ENCODE data around the gene PAX3. TPM values are rescaled to one million over a fixed set of nuclear protein-coding genes. Genes with fewer than 3 reads are reported as not detected.
"Not testable (repeated sequence)": the region's sequence is repeated elsewhere in the genome, so short reads cannot be mapped to it uniquely, and the experiment has no call there.

Gene PAX3
- total and polyA plus RNA-seq, 2 experiments from 2014 or later, result not detected

GRCh38 chr2:222160125-222160524 lies 138.7 kb downstream of the PAX3 start:
- no peak overlapping the region for H3K4me2 ChIP-seq (ENCODE audit: unreplicated experiment)
- in situ Hi-C loops (cut with MboI), result no loop called here
- no peak overlapping the region for H2AFZ ChIP-seq
- H3K9ac ChIP-seq, result no peak overlapping the region
- no peaks in the 10 kb centered on the region for H3K27me3 ChIP-seq (replicated peaks; ENCODE audit: insufficient read depth)
- TF ChIP-seq EZH2 (IDR thresholded peaks at IDR 0.05; ENCODE audit: insufficient read depth, poor library complexity, severe bottlenecking), result no peak
- no peaks in the 10 kb centered on the region; the same call in 1 of the 2 replicates for H3K9me2 ChIP-seq (ENCODE audit: insufficient read depth)
- H3K9me3 ChIP-seq (ENCODE audit: low read depth), result no peaks in the 10 kb centered on the region
- no peaks in the 10 kb centered on the region for H3K79me2 ChIP-seq (ENCODE audit: insufficient read depth)
- H3K4me1 ChIP-seq (ENCODE audit: insufficient read depth), result no peaks in the 10 kb centered on the region
- DNase-seq, result no peak
- H3K36me3 ChIP-seq (ENCODE audit: low read depth), result no peaks in the 10 kb centered on the region
- H3F3A ChIP-seq (ENCODE audit: insufficient read depth), result no peaks in the 10 kb centered on the region
- no peak overlapping the region for H3K27ac ChIP-seq
- H3K4me3 ChIP-seq, result no peak overlapping the region
- WGBS, 2 experiments (ENCODE audit: low coverage in 1 of 2, low lambda C conversion rate in 2 of 2, missing lambda C conversion rate in 2 of 2), result 2% methylated on average over 2 of the region's 2 CpGs
- no peaks in the 10 kb centered on the region for H4K20me1 ChIP-seq (ENCODE audit: insufficient read depth)

- H3F3A ChIP-seq (ENCODE audit: insufficient read depth), result no peaks in the 10 kb centered on the region
- no peaks in the 10 kb centered on the region for H4K20me1 ChIP-seq (ENCODE audit: insufficient read depth)
- no peaks in the 10 kb centered on the region; the same call in 1 of the 2 replicates for H3K9me2 ChIP-seq (ENCODE audit: insufficient read depth)
- H3K4me2 ChIP-seq (ENCODE audit: unreplicated experiment), result no peak overlapping the region
- no peak overlapping the region for H3K27ac ChIP-seq
- no peaks in the 10 kb centered on the region for H3K4me1 ChIP-seq (ENCODE audit: insufficient read depth)
- no peaks in the 10 kb centered on the region for H3K9me3 ChIP-seq (ENCODE audit: low read depth)
- no peaks in the 10 kb centered on the region for H3K79me2 ChIP-seq (ENCODE audit: insufficient read depth)
- no peaks in the 10 kb centered on the region for H3K36me3 ChIP-seq (ENCODE audit: low read depth)
- no peak overlapping the region for H2AFZ ChIP-seq
- no peak overlapping the region for H3K9ac ChIP-seq
- H3K4me3 ChIP-seq, result no peak overlapping the region
- DNase-seq, result no peak
- H3K27me3 ChIP-seq (replicated peaks; ENCODE audit: insufficient read depth), result no peaks in the 10 kb centered on the region
- in situ Hi-C loops (cut with MboI), result no loop called here
- TF ChIP-seq EZH2 (IDR thresholded peaks at IDR 0.05; ENCODE audit: insufficient read depth, poor library complexity, severe bottlenecking), result no peak
- TF ChIP-seq EZH2phosphoT487 (IDR thresholded peaks at IDR 0.05; ENCODE audit: insufficient read depth, low read depth), result no peak
- WGBS, 2 experiments (ENCODE audit: low coverage in 1 of 2, low lambda C conversion rate in 2 of 2, missing lambda C conversion rate in 2 of 2), result 28 to 30% methylated on average over 4 of the region's 4 CpGs
Observed at GRCh38 chr2:222159221-222159620, 139.6 kb downstream of the PAX3 start.

GRCh38 chr2:222155003-222155664 lies 143.7 kb downstream of the PAX3 start:
- DNase-seq; in situ Hi-C loops (cut with MboI); H3K9me2 ChIP-seq (ENCODE audit: insufficient read depth); H3F3A ChIP-seq (ENCODE audit: insufficient read depth); H3K9me3 ChIP-seq (ENCODE audit: low read depth); H3K4me3 ChIP-seq; H3K79me2 ChIP-seq (ENCODE audit: insufficient read depth); H3K9ac ChIP-seq; H3K27me3 ChIP-seq (replicated peaks; ENCODE audit: insufficient read depth); H2AFZ ChIP-seq; H4K20me1 ChIP-seq (ENCODE audit: insufficient read depth); H3K4me1 ChIP-seq (ENCODE audit: insufficient read depth); H3K27ac ChIP-seq; H3K36me3 ChIP-seq (ENCODE audit: low read depth); H3K4me2 ChIP-seq (ENCODE audit: unreplicated experiment): not testable (repeated sequence)
- WGBS, 2 experiments (ENCODE audit: low coverage in 1 of 2, low lambda C conversion rate in 2 of 2, missing lambda C conversion rate in 2 of 2), result 37 to 40% methylated on average over 24 of the region's 27 CpGs

Other genes starting within 250 kb of the PAX3 start
- not detected in 2 replicates for gene SGPP2, start 125.5 kb upstream of the PAX3 start, total RNA-seq (2014; rRNA removed; shearing (Covaris generic))
- gene SGPP2, start 125.5 kb upstream of the PAX3 start, polyA plus RNA-seq (2016; fragmentation: Nextera tagmentation; extraction: Ambion mirVana), result not detected in 2 replicates